IPS-18c (cell line): ENCODE measurements around the gene ETS1.

ENCODE experiments used
- H3K4me3 ChIP-seq: 2 replicates; pipeline ENCODE4 v1.7.0; 2013; ENCODE audit warnings: low read depth, mild to moderate bottlenecking, low read length, moderate library complexity; ENCODE audit not compliant: insufficient read depth
- H3K9me3 ChIP-seq: one replicate; pipeline ENCODE4 v1.6.1; 2013; ENCODE audit warnings: mild to moderate bottlenecking, low read length, moderate library complexity; ENCODE audit not compliant: control insufficient read depth, insufficient read depth

The ETS1 gene

GRCh38 chr11:128434818-128435217 is 152.5 kb downstream of the ETS1 start:
- H3K4me3 ChIP-seq: no peak overlapping the region

GRCh38 chr11:128434411-128434810 is 152.9 kb downstream of the ETS1 start:
- Histone ChIP-seq H3K4me3 (no peak overlapping the region), H3K9me3 (no peaks in the 10 kb centered on the region)

More at GRCh38 chr11:128434818-128435217, 152.5 kb downstream of the ETS1 start:
- H3K9me3 ChIP-seq: no peaks in the 10 kb centered on the region

- Histone ChIP-seq H3K4me3 (no peak overlapping the region), H3K9me3 (no peaks in the 10 kb centered on the region)
These were observed 154.4 kb downstream of the ETS1 start for GRCh38 chr11:128432926-128433325.

GRCh38 chr11:128431931-128432330 is 155.4 kb downstream of the ETS1 start:
- Histone ChIP-seq H3K9me3 (no peaks in the 10 kb centered on the region), H3K4me3 (no peak overlapping the region)

GRCh38 chr11:128428935-128429334 is 158.4 kb downstream of the ETS1 start:
- Histone ChIP-seq H3K9me3 (no peaks in the 10 kb centered on the region), H3K4me3 (no peak overlapping the region)

- Histone ChIP-seq H3K9me3 (no peaks in the 10 kb centered on the region), H3K4me3 (no peak overlapping the region)
These were observed 162.5 kb downstream of the ETS1 start for GRCh38 chr11:128424851-128425285.

- no peaks in the 10 kb centered on the region for H3K9me3 ChIP-seq
- H3K4me3 ChIP-seq: no peak overlapping the region
These were observed 163.1 kb downstream of the ETS1 start for GRCh38 chr11:128424271-128424711.

GRCh38 chr11:128422576-128423370 is 164.6 kb downstream of the ETS1 start:
- Histone ChIP-seq H3K4me3 (no peak overlapping the region), H3K9me3 (no peaks in the 10 kb centered on the region)

- Histone ChIP-seq H3K9me3 (no peaks in the 10 kb centered on the region), H3K4me3 (no peak overlapping the region)
These were observed 165.6 kb downstream of the ETS1 start for GRCh38 chr11:128421577-128422330.

- Histone ChIP-seq H3K4me3 (no peak overlapping the region), H3K9me3 (no peaks in the 10 kb centered on the region)
These were observed 166.4 kb downstream of the ETS1 start for GRCh38 chr11:128420951-128421350.

- H3K9me3 ChIP-seq: no peaks in the 10 kb centered on the region
These were observed 167.1 kb downstream of the ETS1 start for GRCh38 chr11:128420265-128420664.

GRCh38 chr11:128419012-128419767 is 168.2 kb downstream of the ETS1 start:
- Histone ChIP-seq H3K4me3 (no peak overlapping the region), H3K9me3 (no peaks in the 10 kb centered on the region)

More at GRCh38 chr11:128420265-128420664, 167.1 kb downstream of the ETS1 start:
- H3K4me3 ChIP-seq: no peak overlapping the region

GRCh38 chr11:128417607-128418324 is 169.6 kb downstream of the ETS1 start:
- no peak overlapping the region for H3K4me3 ChIP-seq
- H3K9me3 ChIP-seq: no peaks in the 10 kb centered on the region

GRCh38 chr11:128416976-128417375 is 170.4 kb downstream of the ETS1 start:
- no peak overlapping the region for H3K4me3 ChIP-seq

GRCh38 chr11:128415539-128415938 is 171.8 kb downstream of the ETS1 start:
- H3K4me3 ChIP-seq: no peak overlapping the region

More at GRCh38 chr11:128416976-128417375, 170.4 kb downstream of the ETS1 start:
- no peaks in the 10 kb centered on the region for H3K9me3 ChIP-seq

GRCh38 chr11:128412847-128413791 is 174.2 kb downstream of the ETS1 start:
- Histone ChIP-seq H3K4me3 (no peak overlapping the region), H3K9me3 (no peaks in the 10 kb centered on the region)

More at GRCh38 chr11:128415539-128415938, 171.8 kb downstream of the ETS1 start:
- no peaks in the 10 kb centered on the region for H3K9me3 ChIP-seq
